Smooth muscle cell (in vitro differentiated cells): Measurements from ENCODE around the gene ITGAL. TPM values are rescaled to one million over a fixed set of nuclear protein-coding genes. Genes with fewer than 3 reads are reported as not detected.

Source experiments
- DNase-seq: peaks from one replicate; lab custom pipeline; 2025; ENCODE audit not compliant: unreplicated experiment; lab: John Stamatoyannopoulos, UW
- H2AFZ ChIP-seq: fragments of 200-600 bp; sonication (generic); 2 replicates; pipeline ENCODE4 v1.6.0; 2016; ENCODE audit warnings: antibody characterized with exemption, low read depth, mild to moderate bottlenecking
- H3F3A ChIP-seq: fragments of 200-600 bp; sonication (generic); 2 replicates; pipeline ENCODE4 v1.6.0; 2017; ENCODE audit warnings: antibody characterized with exemption, low read depth
- H3K27ac ChIP-seq: fragments of 200-600 bp; sonication (generic); 2 replicates; pipeline ENCODE4 v1.5.1; 2016; ENCODE audit warnings: low read depth, mild to moderate bottlenecking
- H3K27me3 ChIP-seq: fragments of 200-600 bp; sonication (generic); 2 replicates; pipeline ENCODE4 v1.6.1; 2016; ENCODE audit warnings: low read depth, mild to moderate bottlenecking
- H3K36me3 ChIP-seq: fragments of 200-600 bp; sonication (generic); 2 replicates; pipeline ENCODE4 v1.5.1; 2016; ENCODE audit warnings: low read depth
- H3K4me1 ChIP-seq: fragments of 200-600 bp; sonication (generic); 2 replicates; pipeline ENCODE4 v1.5.1; 2016; ENCODE audit warnings: low read depth
- H3K4me2 ChIP-seq: fragments of 200-600 bp; sonication (generic); 2 replicates; pipeline ENCODE4 v1.6.0; 2016; ENCODE audit warnings: mild to moderate bottlenecking
- H3K4me3 ChIP-seq: fragments of 200-600 bp; sonication (generic); 2 replicates; pipeline ENCODE4 v1.5.1; 2016; ENCODE audit warnings: mild to moderate bottlenecking
- H3K79me2 ChIP-seq: fragments of 200-600 bp; sonication (generic); 2 replicates; pipeline ENCODE4 v1.6.0; 2016; ENCODE audit warnings: low read depth, mild to moderate bottlenecking
- H3K9ac ChIP-seq: fragments of 200-600 bp; sonication (generic); 2 replicates; pipeline ENCODE4 v1.6.0; 2016; ENCODE audit warnings: low read depth
- H3K9me3 ChIP-seq: fragments of 200-600 bp; sonication (generic); replicated peaks from 2 replicates; pipeline ENCODE4 v1.5.1; 2016; ENCODE audit warnings: low read depth
- H4K20me1 ChIP-seq: fragments of 200-600 bp; sonication (generic); 2 replicates; pipeline ENCODE4 v1.6.0; 2016; ENCODE audit warnings: low read depth
- WGBS: methylation state at CpG from one replicate; pipeline ENCODE4 v1.1.7; 2016; ENCODE audit warnings: low lambda C conversion rate; 5-methylcytosine and 5-hydroxymethylcytosine counted together
- microRNA-seq: library from miRNA; unstranded; fragments of <30 nt; microRNA quantifications from one replicate; pipeline ENCODE4, GENCODE V29; 2016; ENCODE audit warnings: borderline number of aligned reads
- polyA plus RNA-seq: library from polyadenylated mRNA; unstranded; fragments of >200 nt; fragmentation: Nextera tagmentation; extraction: Ambion mirVana; gene quantifications from 2 replicates; pipeline ENCODE4 v1.2.1, GENCODE V29; 2016
- small RNA-seq: library from RNA; depleted of rRNA; stranded (forward); fragments of <200 nt; gene quantifications from one replicate; pipeline ENCODE3, GENCODE V24; 2014
- total RNA-seq: library from RNA; depleted of rRNA; stranded (reverse); fragments of >200 nt; gene quantifications from 2 replicates; pipeline ENCODE4 v1.2.3, GENCODE V29; 2014
- TF ChIP-seq, protein P1 (sequence below): fragments of 200-600 bp; sonication (generic); IDR thresholded peaks from 2 replicates; pipeline ENCODE4 v1.5.1; 2017; ENCODE audit warnings: borderline replicate concordance, mild to moderate bottlenecking, antibody characterized with exemption; ENCODE audit not compliant: insufficient read depth, poor library complexity, severe bottlenecking

ITGAL gene
- total and polyA plus RNA-seq, 2 experiments from 2014 or later, result not detected

DNA sequence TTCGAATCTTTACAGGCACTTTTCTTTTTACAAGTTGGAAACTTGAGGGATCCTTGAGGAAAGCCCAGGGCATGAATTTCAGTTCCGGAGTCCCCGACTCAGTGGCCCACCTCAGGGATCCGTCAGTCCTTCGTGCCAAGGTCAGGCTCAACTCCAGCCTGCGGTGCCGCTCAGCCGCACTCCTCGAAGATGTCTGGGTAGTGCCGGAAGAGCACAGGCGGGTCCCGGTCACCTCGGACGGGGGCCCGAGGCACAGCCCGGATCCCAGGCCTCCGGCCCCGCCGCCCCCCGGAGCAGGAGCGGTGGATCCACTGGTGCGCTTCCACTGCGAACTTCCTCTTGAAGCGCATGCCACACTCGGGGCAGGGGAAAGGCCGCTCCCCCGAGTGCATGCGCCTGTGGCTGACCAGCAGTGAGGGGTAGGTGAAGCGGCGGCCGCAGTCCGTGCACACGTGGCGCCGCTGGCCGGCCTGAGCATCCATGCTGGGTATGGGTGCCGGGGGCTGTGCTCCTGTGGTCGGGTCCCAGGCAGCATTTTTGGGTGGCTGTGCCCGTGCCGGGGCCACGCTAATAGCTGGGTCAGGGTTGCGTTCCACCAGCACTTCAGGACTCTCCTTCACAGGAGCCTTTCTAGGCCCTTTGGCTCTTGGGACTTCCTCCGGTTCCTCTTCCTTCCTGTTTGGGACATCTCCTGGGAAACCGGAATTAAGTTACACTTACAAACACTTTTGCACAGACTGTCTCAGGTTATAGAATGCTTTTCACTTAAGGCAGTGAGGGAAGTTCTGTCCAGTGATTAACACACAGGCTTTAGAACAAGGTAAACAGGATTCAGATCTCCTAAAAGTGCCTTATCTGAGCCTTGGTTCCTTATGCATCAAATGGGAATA lies 97.4 kb downstream of the ITGAL start:
- no peaks in the 10 kb centered on the region for H3K36me3 ChIP-seq
- no peaks in the 10 kb centered on the region for H3K27me3 ChIP-seq
- 96% methylated on average over 38 of the region's 44 CpGs for WGBS
- TF ChIP-seq, protein P1, sequence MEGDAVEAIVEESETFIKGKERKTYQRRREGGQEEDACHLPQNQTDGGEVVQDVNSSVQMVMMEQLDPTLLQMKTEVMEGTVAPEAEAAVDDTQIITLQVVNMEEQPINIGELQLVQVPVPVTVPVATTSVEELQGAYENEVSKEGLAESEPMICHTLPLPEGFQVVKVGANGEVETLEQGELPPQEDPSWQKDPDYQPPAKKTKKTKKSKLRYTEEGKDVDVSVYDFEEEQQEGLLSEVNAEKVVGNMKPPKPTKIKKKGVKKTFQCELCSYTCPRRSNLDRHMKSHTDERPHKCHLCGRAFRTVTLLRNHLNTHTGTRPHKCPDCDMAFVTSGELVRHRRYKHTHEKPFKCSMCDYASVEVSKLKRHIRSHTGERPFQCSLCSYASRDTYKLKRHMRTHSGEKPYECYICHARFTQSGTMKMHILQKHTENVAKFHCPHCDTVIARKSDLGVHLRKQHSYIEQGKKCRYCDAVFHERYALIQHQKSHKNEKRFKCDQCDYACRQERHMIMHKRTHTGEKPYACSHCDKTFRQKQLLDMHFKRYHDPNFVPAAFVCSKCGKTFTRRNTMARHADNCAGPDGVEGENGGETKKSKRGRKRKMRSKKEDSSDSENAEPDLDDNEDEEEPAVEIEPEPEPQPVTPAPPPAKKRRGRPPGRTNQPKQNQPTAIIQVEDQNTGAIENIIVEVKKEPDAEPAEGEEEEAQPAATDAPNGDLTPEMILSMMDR, result no peak
- no peaks in the 10 kb centered on the region for H3K9me3 ChIP-seq
- peak overlapping the region; percentile 63 for H3K4me3 ChIP-seq
- H3K27ac ChIP-seq, result no peak overlapping the region
- no peaks in the 10 kb centered on the region for H4K20me1 ChIP-seq
- peaks cover 13% of the 10 kb centered on the region for H3K4me1 ChIP-seq
- H2AFZ ChIP-seq, result no peak overlapping the region
- DNase-seq, result no peak
- H3K4me2 ChIP-seq, result peak overlapping the region; percentile 91
- H3F3A ChIP-seq, result peaks cover 6% of the 10 kb centered on the region
- no peaks in the 10 kb centered on the region for H3K79me2 ChIP-seq
- H3K9ac ChIP-seq, result no peak overlapping the region

GRCh38 chr16:30570636-30571444 lies 98.3 kb downstream of the ITGAL start:
- DNase-seq, result no peak
- H3F3A ChIP-seq, result peaks cover 6% of the 10 kb centered on the region

GRCh38 chr16:30571445-30572322 lies 99.1 kb downstream of the ITGAL start, which contains the start of gene ZNF688:
TSS of gene ZNF688 (minus strand) at chr16:30571714. CDS start at chr16:30571629, 85 bp downstream.
- peak within 1 kb of the TSS; percentile 58 for H3K9ac ChIP-seq
- H3K9me3 ChIP-seq, result no peaks in the 10 kb centered on the region
- peak within 1 kb of the TSS; percentile 53 for H2AFZ ChIP-seq
- no peaks in the 10 kb centered on the region for H3K79me2 ChIP-seq
- H4K20me1 ChIP-seq, result no peaks in the 10 kb centered on the region
- TF ChIP-seq, protein P1, result no peak
- H3K4me1 ChIP-seq, result peaks cover 13% of the 10 kb centered on the region
- H3K4me2 ChIP-seq, result peak within 1 kb of the TSS; percentile 91
- peak within 1 kb of the TSS; percentile 35 for H3K27ac ChIP-seq
- 1% methylated on average over 59 of the region's 67 CpGs for WGBS
- DNase-seq, result peak; percentile 66
- peaks cover 6% of the 10 kb centered on the region for H3F3A ChIP-seq
- peak within 1 kb of the TSS; percentile 63 for H3K4me3 ChIP-seq
- H3K36me3 ChIP-seq, result no peaks in the 10 kb centered on the region
- no peaks in the 10 kb centered on the region for H3K27me3 ChIP-seq

More at GRCh38 chr16:30570636-30571444, 98.3 kb downstream of the ITGAL start:
- 23% methylated on average over 22 of the region's 22 CpGs for WGBS
- H3K4me3 ChIP-seq, result peak overlapping the region; percentile 63
- H3K4me2 ChIP-seq, result peak overlapping the region; percentile 91
- peak overlapping the region; percentile 35 for H3K27ac ChIP-seq
- no peaks in the 10 kb centered on the region for H3K36me3 ChIP-seq
- peak overlapping the region; percentile 58 for H3K9ac ChIP-seq
- H3K79me2 ChIP-seq, result no peaks in the 10 kb centered on the region
- H3K4me1 ChIP-seq, result peaks cover 13% of the 10 kb centered on the region
- TF ChIP-seq, protein P1, result no peak
- H3K27me3 ChIP-seq, result no peaks in the 10 kb centered on the region
- peak overlapping the region; percentile 53 for H2AFZ ChIP-seq
- no peaks in the 10 kb centered on the region for H4K20me1 ChIP-seq
- H3K9me3 ChIP-seq, result no peaks in the 10 kb centered on the region

Small RNA genes lying within 50 kb of the gene (microRNA-seq; reads per million reads assigned to microRNA genes)
- gene MIR4518, result not detected

Small RNA genes lying within 50 kb of the gene (small RNA-seq; reads per million reads assigned to genes)
- gene MIR4518 (not detected), gene RF00019 (not detected), gene RNU7-61P (not detected)

Other genes starting within 250 kb of the ITGAL start
- 1.3 and 2.2 TPM in 2 replicates for gene NPIPB13, start 224.3 kb upstream of the ITGAL start, total RNA-seq
- 1.8 and 7.0 TPM in 2 replicates for gene NPIPB13, start 224.3 kb upstream of the ITGAL start, polyA plus RNA-seq
- gene CD2BP2, start 117.4 kb upstream of the ITGAL start, total RNA-seq, result 30.3 and 33.3 TPM in 2 replicates
- 42.0 and 43.5 TPM in 2 replicates for gene CD2BP2, start 117.4 kb upstream of the ITGAL start, polyA plus RNA-seq
- gene TBC1D10B, start 102.2 kb upstream of the ITGAL start, total RNA-seq, result 12.7 and 17.7 TPM in 2 replicates
- 37.1 and 37.4 TPM in 2 replicates for gene TBC1D10B, start 102.2 kb upstream of the ITGAL start, polyA plus RNA-seq
- not detected in 2 replicates for gene MYL11, start 97.9 kb upstream of the ITGAL start, total RNA-seq
- gene MYL11, start 97.9 kb upstream of the ITGAL start, polyA plus RNA-seq, result 3.6 and 8.2 TPM in 2 replicates
- gene SEPTIN1, start 90.2 kb upstream of the ITGAL start, total RNA-seq, result 0.27 TPM in 1 of 2 replicates, not detected in the other
- 2.8 and 3.7 TPM in 2 replicates for gene SEPTIN1, start 90.2 kb upstream of the ITGAL start, polyA plus RNA-seq
- gene ZNF48, start 77.3 kb upstream of the ITGAL start, total RNA-seq, result 7.7 and 9.3 TPM in 2 replicates
- 8.0 and 10.3 TPM in 2 replicates for gene ZNF48, start 77.3 kb upstream of the ITGAL start, polyA plus RNA-seq
- gene ZNF771, start 65.1 kb upstream of the ITGAL start, total RNA-seq, result 6.6 and 7.2 TPM in 2 replicates
- 14.5 and 20.9 TPM in 2 replicates for gene ZNF771, start 65.1 kb upstream of the ITGAL start, polyA plus RNA-seq
- 18.4 and 18.6 TPM in 2 replicates for gene DCTPP1, start 42.7 kb upstream of the ITGAL start, total RNA-seq
- gene DCTPP1, start 42.7 kb upstream of the ITGAL start, polyA plus RNA-seq, result 34.8 and 37.8 TPM in 2 replicates
- 9.2 and 12.1 TPM in 2 replicates for gene SEPHS2, start 26.9 kb upstream of the ITGAL start, total RNA-seq
- gene SEPHS2, start 26.9 kb upstream of the ITGAL start, polyA plus RNA-seq, result 26.4 and 30.5 TPM in 2 replicates
- gene ZNF768, start 53.8 kb downstream of the ITGAL start, total RNA-seq, result 17.8 and 18.6 TPM in 2 replicates
- 15.4 and 17.5 TPM in 2 replicates for gene ZNF768, start 53.8 kb downstream of the ITGAL start, polyA plus RNA-seq
- 5.6 and 6.3 TPM in 2 replicates for gene ZNF747, start 62.1 kb downstream of the ITGAL start, total RNA-seq
- 5.7 and 6.9 TPM in 2 replicates for gene ZNF747, start 62.1 kb downstream of the ITGAL start, polyA plus RNA-seq
- gene ZNF764, start 85.6 kb downstream of the ITGAL start, total RNA-seq, result 1.6 and 5.0 TPM in 2 replicates
- 4.0 and 6.5 TPM in 2 replicates for gene ZNF764, start 85.6 kb downstream of the ITGAL start, polyA plus RNA-seq
- 6.2 and 6.9 TPM in 2 replicates for gene ZNF688, start 99.0 kb downstream of the ITGAL start, total RNA-seq
- gene ZNF688, start 99.0 kb downstream of the ITGAL start, polyA plus RNA-seq, result 16.4 and 16.8 TPM in 2 replicates
- gene ZNF785, start 113.0 kb downstream of the ITGAL start, total RNA-seq, result 8.1 and 12.9 TPM in 2 replicates
- 3.8 and 6.8 TPM in 2 replicates for gene ZNF785, start 113.0 kb downstream of the ITGAL start, polyA plus RNA-seq
- 9.9 and 10.0 TPM in 2 replicates for gene ZNF689, start 137.6 kb downstream of the ITGAL start, total RNA-seq
- 8.2 and 10.6 TPM in 2 replicates for gene ZNF689, start 137.6 kb downstream of the ITGAL start, polyA plus RNA-seq
- gene PRR14, start 178.2 kb downstream of the ITGAL start, total RNA-seq, result 7.4 and 22.0 TPM in 2 replicates
- gene PRR14, start 178.2 kb downstream of the ITGAL start, polyA plus RNA-seq, result 16.7 and 26.1 TPM in 2 replicates
- gene FBRS, start 185.7 kb downstream of the ITGAL start, total RNA-seq, result 18.3 and 22.3 TPM in 2 replicates
- gene FBRS, start 185.7 kb downstream of the ITGAL start, polyA plus RNA-seq, result 21.9 and 25.0 TPM in 2 replicates
- 9.0 and 16.2 TPM in 2 replicates for gene SRCAP, start 226.4 kb downstream of the ITGAL start, total RNA-seq
- 14.5 and 24.9 TPM in 2 replicates for gene SRCAP, start 226.4 kb downstream of the ITGAL start, polyA plus RNA-seq